Omental fat pad (tissue), 4 donors: ENCODE measurements around the gene CEACAM4. TPM values are rescaled to one million over a fixed set of nuclear protein-coding genes. Genes with fewer than 3 reads are reported as not detected.

Experiments used
- ATAC-seq: fragments of 150-250 bp; one replicate; pipeline ENCODE4 v1.9.1; 2016; ENCODE audit warnings: mild to moderate bottlenecking, moderate library complexity; ENCODE audit not compliant: low FRiP score
- DNase-seq: peaks from one replicate; pipeline ENCODE4 v3.0.0-alpha.2; 2019; ENCODE audit warnings: low spot score
- CTCF ChIP-seq, 3 donors: fragments of 450-650 bp; IDR thresholded peaks; one replicate each; pipeline ENCODE4 v1.5.1; 2016 to 2017; ENCODE audit warnings: antibody characterized with exemption in 3 of 3, mild to moderate bottlenecking in 3 of 3, moderate library complexity in 2 of 3
- small RNA-seq: library from RNA; depleted of rRNA; stranded (forward); fragments of <200 nt; gene quantifications from one replicate; pipeline ENCODE3, GENCODE V24; 2016
- total RNA-seq, 4 donors: library from RNA; depleted of rRNA; stranded (reverse); fragments of >200 nt; gene quantifications; one replicate each; pipeline ENCODE4 v1.1.0, GENCODE V29; 2016

CEACAM4 gene
- total RNA-seq, 4 donors from 2014 or later = 1.7 to 9.0 (median 2.6) TPM; not detected in 1

DNA sequence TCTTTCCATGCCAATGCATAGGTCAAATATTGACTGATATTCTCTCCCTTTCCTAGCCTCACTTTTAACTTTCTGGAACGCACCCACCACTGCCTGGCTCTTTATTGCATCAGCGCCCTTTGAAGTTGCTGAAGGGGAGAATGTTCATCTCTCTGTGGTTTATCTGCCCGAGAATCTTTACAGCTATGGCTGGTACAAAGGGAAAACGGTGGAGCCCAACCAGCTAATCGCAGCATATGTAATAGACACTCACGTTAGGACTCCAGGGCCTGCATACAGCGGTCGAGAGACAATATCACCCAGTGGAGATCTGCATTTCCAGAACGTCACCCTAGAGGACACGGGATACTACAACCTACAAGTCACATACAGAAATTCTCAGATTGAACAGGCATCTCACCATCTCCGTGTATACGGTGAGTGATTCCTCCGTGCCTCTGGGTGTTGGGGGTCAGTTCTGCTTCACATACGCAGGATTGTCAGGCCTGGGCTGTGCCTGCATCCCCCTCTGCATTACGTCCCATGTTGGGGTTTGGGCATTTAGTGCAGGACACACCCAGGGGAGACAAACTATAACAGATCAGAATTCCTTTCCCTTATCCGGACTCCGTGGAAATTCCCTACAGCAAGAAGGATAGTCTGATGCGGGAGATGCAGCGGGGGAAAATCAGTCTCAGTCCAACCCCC is 49.6 kb downstream of the CEACAM4 start:
- ATAC-seq (no peak), DNase-seq (no peak)
- TF ChIP-seq CTCF (IDR thresholded peaks at IDR 0.05) = no peak

DNA sequence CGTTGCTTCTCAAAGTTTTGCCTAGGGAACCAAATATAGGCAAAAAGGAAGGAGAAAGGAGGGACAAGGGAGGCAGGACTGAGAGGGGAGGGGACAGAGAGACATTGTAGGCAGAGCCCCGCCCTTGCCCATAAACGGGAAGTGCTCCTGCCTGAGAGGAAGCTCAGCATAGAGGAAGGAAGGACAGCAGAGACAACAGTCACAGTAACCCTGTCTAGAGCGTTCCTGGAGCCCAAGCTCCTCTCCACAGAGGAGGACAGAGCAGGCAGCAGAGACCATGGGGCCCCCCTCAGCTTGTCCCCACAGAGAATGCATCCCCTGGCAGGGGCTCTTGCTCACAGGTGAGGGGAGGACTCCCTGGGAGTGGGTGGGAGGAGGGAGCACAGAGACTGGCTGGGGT is 50.9 kb downstream of the CEACAM4 start, which contains the start of gene CEACAM21:
Gene CEACAM21, plus strand, starts transcription at position 169 of the 400 bp plus-strand sequence. Its CDS starts 109 bp downstream, at position 278.
- TF ChIP-seq CTCF (IDR thresholded peaks at IDR 0.05) = no peak
- DNase-seq (no peak), ATAC-seq (peak; percentile 44)

GRCh38 chr19:41570639-41571112 is 56.2 kb downstream of the CEACAM4 start:
- ATAC-seq (peak; percentile 64), DNase-seq (peak; percentile 85)
- TF ChIP-seq CTCF (IDR thresholded peaks at IDR 0.05) = no peak

GRCh38 chr19:41570179-41570578 is 56.7 kb downstream of the CEACAM4 start:
- ATAC-seq = no peak
- TF ChIP-seq CTCF (IDR thresholded peaks at IDR 0.05) = no peak
- no peak for DNase-seq

DNA sequence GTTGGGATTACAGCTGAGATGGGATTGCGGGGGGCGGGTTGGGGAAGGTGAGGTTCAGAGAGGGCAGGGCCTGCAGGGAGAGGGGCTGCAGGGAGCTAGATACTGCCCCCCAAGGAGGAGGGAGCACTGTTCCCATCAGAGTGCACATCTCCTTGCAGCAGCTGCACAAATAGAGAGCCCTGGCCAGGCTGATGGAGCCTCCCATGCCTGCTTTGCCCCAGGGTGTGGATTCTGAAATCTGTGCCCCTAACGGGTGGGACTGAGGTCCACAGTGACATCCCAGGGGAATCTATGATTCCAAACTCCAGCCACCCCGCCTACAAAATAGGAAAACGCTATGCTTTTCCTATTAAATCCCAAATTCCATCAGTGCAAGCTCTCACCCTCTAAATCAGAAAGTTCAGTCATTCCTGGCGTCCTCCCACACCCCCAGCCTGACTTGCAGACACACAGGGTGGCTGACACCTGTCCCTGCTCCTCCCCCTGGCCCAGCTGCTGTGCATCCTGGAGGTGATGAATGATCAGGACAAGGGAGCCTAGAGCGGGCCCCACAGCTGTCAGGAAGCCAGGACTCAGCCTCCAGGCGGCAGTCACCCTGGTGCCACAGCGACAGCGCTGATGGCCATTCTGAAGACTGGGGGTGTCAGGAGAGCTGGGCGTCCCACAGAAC is 57.3 kb downstream of the CEACAM4 start:
- no peak for DNase-seq
- ATAC-seq = no peak
- TF ChIP-seq CTCF (IDR thresholded peaks at IDR 0.05) = no peak

Small RNAs within 50 kb of the gene (small RNA-seq; reads per million reads assigned to genes)
- not detected for gene AC243960.4

Other genes with a start within 250 kb of the CEACAM4 start
- 10 to 100 TPM; 13.2 to 17.3 (median 15.7) TPM for gene EXOSC5, start 229.7 kb downstream of the CEACAM4 start, total RNA-seq
- 10 to 100 TPM; 30.3 to 47.0 (median 39.1) TPM for gene BCKDHA, start 229.3 kb downstream of the CEACAM4 start, total RNA-seq
- 1 to 10 TPM; 1.0 to 7.2 (median 4.7) TPM for gene B3GNT8, start 199.7 kb downstream of the CEACAM4 start, total RNA-seq
- gene DMAC2, start 187.2 kb downstream of the CEACAM4 start, total RNA-seq = 10 to 100 TPM; 29.2 to 36.7 (median 35.1) TPM
- not detected for gene ERICH4, start 183.9 kb downstream of the CEACAM4 start, total RNA-seq
- gene CEACAM21, start 50.9 kb downstream of the CEACAM4 start, total RNA-seq = 1 to 10 TPM in 2 of 4 donors, under 1 TPM in 2; 0.37 to 3.5 (median 1.4) TPM
- gene CEACAM7, start 61.2 kb upstream of the CEACAM4 start, total RNA-seq = not detected
- gene CEACAM5, start 81.6 kb upstream of the CEACAM4 start, total RNA-seq = not detected
- under 1 TPM in 1 of 4 donors, not detected in 3; 0.19 TPM for gene CEACAM6, start 128.5 kb upstream of the CEACAM4 start, total RNA-seq
- gene CEACAM3, start 169.5 kb upstream of the CEACAM4 start, total RNA-seq = 10 to 100 TPM in 1 of 4 donors, not detected in 3; 20.3 TPM
- not detected for gene LYPD4, start 217.6 kb upstream of the CEACAM4 start, total RNA-seq
- gene DMRTC2, start 218.0 kb upstream of the CEACAM4 start, total RNA-seq = not detected
- 100 to 1,000 TPM; 559 to 757 (median 617) TPM for gene RPS19, start 233.2 kb upstream of the CEACAM4 start, total RNA-seq